ENCODE results near the gene TMEM266. TPM values are rescaled to one million over a fixed set of nuclear protein-coding genes. Genes with fewer than 3 reads are reported as not detected.

The TMEM266 gene
- total RNA-seq, 1 donor from 2014 or later = 0.21 TPM

DNA sequence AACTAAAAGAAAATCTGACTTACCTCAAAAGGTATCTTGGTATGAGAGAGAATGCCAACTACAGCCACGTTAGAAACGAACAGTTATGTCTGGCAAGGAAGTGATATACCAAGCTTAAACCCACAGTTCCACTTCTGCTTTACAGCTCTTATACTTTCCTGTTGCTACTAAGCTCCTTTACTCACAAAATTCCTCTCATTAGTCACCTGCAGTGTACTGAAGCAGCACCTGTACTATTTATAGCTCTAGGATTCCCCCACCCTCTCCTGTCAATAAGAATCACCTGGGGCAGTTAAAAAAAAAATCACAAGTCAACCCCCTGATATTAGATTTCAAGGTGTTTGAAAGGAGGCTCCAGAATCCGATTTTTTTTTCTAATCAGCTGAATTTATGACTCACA is 2.9 kb upstream of the TMEM266 start:
- Histone ChIP-seq H3K4me3 (ENCODE audit: low read depth, low read length) (no peak overlapping the region), H3K27me3 (ENCODE audit: control insufficient read depth, insufficient read depth, low read length) (peaks cover 24% of the 10 kb centered on the region), H3K36me3 (ENCODE audit: control insufficient read depth, insufficient read depth, low read length) (no peaks in the 10 kb centered on the region)
- DNase-seq (ENCODE audit: low read depth) = no peak
- TF ChIP-seq CTCF (IDR thresholded peaks at IDR 0.05; ENCODE audit: insufficient read depth, low read length, poor library complexity, severe bottlenecking) = no peak

DNA sequence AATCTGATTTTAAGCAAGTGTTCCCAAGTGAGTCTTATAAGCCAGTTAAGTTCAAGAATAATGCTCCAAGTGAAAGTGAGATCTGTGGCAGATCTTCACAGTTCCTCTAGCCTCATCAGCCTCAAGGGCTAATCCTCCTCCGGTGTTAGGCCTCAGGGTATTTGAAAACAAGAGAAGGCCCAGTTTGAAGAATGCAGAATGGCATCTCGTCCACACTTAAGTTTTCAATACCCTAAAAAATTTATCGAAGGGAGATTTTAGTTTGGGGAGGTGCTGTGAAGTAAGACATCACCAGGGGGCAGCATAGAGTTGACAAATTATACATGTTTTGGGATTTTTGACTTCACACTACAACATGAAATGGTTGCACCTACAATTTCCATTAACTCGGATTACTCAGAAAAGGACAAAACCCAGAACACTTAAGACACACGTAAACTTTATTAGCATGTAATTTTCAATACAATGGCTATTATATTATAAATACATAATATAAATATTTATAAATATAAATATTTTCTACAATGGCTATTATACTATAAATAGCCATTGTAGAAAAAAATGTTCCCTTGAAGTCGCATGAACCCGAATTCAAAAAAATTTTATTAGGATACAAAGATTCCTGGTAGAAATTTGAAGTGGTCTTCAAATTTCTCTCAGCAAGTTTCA is 2.3 kb upstream of the TMEM266 start:
- Histone ChIP-seq H3K36me3 (ENCODE audit: control insufficient read depth, insufficient read depth, low read length) (no peaks in the 10 kb centered on the region), H3K4me3 (ENCODE audit: low read depth, low read length) (no peak overlapping the region), H3K27me3 (ENCODE audit: control insufficient read depth, insufficient read depth, low read length) (peaks cover 26% of the 10 kb centered on the region)
- peak; percentile 73 for TF ChIP-seq CTCF (IDR thresholded peaks at IDR 0.05; ENCODE audit: insufficient read depth, low read length, poor library complexity, severe bottlenecking)
- no peak for DNase-seq (ENCODE audit: low read depth)

GRCh38 chr15:76058714-76059319 is 968 bp upstream of the TMEM266 start:
- Histone ChIP-seq H3K36me3 (ENCODE audit: control insufficient read depth, insufficient read depth, low read length) (no peaks in the 10 kb centered on the region), H3K4me3 (ENCODE audit: low read depth, low read length) (peak overlapping the region; percentile 56), H3K27me3 (ENCODE audit: control insufficient read depth, insufficient read depth, low read length) (peaks cover 33% of the 10 kb centered on the region)
- TF ChIP-seq CTCF (IDR thresholded peaks at IDR 0.05; ENCODE audit: insufficient read depth, low read length, poor library complexity, severe bottlenecking) = peak; percentile 42
- no peak for DNase-seq (ENCODE audit: low read depth)

DNA sequence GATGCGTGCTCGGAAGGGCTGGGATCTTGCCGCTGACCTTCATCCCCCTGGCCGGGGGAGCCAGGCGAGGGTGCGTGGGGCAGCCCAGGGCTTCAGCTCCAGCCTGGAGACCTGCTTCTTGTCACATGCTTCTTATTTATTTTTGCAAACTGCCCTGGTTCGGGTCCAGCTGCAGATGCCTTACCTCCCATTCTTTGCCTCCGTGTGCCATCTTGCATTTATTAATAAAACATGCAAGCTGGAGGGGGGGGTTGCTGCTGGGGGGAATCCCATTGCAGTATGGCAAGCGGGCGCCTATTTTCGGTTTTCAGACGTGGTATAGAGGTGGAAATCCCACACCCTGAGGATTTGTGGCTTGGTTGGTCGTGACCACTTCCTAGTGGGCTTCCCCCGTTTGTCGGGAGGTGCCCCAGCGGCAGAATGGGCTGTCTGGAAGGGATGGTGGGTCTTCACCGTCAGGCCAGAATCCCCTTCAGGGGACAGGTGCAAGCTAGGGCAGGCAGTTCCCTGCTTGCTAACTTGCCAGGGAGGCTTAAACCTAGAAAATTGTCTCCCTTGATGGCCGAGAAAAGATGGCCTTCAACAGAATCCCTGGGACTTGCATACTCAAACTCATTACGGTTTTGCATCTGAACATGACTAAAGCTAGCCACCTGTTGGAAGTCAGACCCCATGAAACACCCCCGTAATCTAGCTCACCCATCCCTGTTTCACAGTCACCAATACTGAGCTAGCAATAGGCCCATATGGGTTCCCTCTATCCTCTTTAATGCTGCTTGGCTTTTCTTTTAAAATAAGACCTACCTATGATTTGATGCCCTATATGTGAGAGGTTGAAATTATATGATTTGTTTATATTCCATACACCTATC is 569 bp downstream of the TMEM266 start:
- Histone ChIP-seq H3K36me3 (ENCODE audit: control insufficient read depth, insufficient read depth, low read length) (no peaks in the 10 kb centered on the region), H3K27me3 (ENCODE audit: control insufficient read depth, insufficient read depth, low read length) (peaks cover 40% of the 10 kb centered on the region), H3K4me3 (ENCODE audit: low read depth, low read length) (peak overlapping the region; percentile 38)
- no peak for DNase-seq (ENCODE audit: low read depth)
- no peak for TF ChIP-seq CTCF (IDR thresholded peaks at IDR 0.05; ENCODE audit: insufficient read depth, low read length, poor library complexity, severe bottlenecking)

DNA sequence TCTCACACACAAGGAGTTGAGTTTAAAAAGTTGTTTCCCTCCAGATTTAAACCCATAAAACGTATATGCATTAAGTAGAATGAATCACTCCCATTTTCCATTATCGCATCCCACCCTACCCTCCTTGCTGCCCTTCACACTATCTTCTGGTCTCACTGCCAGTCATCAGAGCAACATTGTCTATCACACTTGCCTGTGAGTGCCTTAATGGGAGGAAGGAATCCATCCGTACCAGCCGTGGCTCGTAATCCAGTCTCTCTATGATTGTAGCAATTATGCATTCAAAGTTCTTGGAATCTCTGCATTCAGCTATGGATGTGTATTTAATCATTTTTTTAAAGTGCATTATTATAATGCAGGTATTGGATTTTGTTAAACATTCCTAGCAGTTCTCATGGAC is 1.9 kb downstream of the TMEM266 start:
- Histone ChIP-seq H3K27me3 (ENCODE audit: control insufficient read depth, insufficient read depth, low read length) (peaks cover 45% of the 10 kb centered on the region), H3K4me3 (ENCODE audit: low read depth, low read length) (no peak overlapping the region), H3K36me3 (ENCODE audit: control insufficient read depth, insufficient read depth, low read length) (no peaks in the 10 kb centered on the region)
- no peak for TF ChIP-seq CTCF (IDR thresholded peaks at IDR 0.05; ENCODE audit: insufficient read depth, low read length, poor library complexity, severe bottlenecking)
- no peak for DNase-seq (ENCODE audit: low read depth)
